Natural killer cell (primary cell): ENCODE measurements around the gene TBC1D2B. TPM values are rescaled to one million over a fixed set of nuclear protein-coding genes. Genes with fewer than 3 reads are reported as not detected.

Experiments
- ATAC-seq, 3 donors: fragments of 150-1000 bp in 2 of 3; fragments of 200-7000 bp in 1 of 3; cut with Tn5 transposase; 1 replicate in 1 of 3; 2 replicates in 2 of 3; pipeline ENCODE4 v1.10.0; 2021; ENCODE audit warnings: mild to moderate bottlenecking in 2 of 3, moderate library complexity in 2 of 3
- DNase-seq, 2 donors: peaks; one replicate each; pipeline versions ENCODE4 v3.0.0 to v3.0.0-alpha.2; 2013 to 2021; ENCODE audit warnings: mixed read lengths in 1 of 2
- H3K27ac ChIP-seq: one replicate; pipeline ENCODE4 v1.5.1; 2013; ENCODE audit warnings: mild to moderate bottlenecking, low read length
- H3K27me3 ChIP-seq: one replicate; pipeline ENCODE4 v1.6.1; 2013; ENCODE audit warnings: low read length; ENCODE audit not compliant: control insufficient read depth, insufficient read depth
- H3K36me3 ChIP-seq: one replicate; pipeline ENCODE4 v1.6.1; 2013; ENCODE audit warnings: low read length; ENCODE audit not compliant: control insufficient read depth, insufficient read depth
- H3K4me1 ChIP-seq: one replicate; pipeline ENCODE4 v1.6.1; 2013; ENCODE audit warnings: low read length; ENCODE audit not compliant: control insufficient read depth, insufficient read depth
- H3K4me3 ChIP-seq: one replicate; pipeline ENCODE4 v1.5.1; 2013; ENCODE audit warnings: low read length
- H3K9me3 ChIP-seq: one replicate; pipeline ENCODE4 v1.6.1; 2013; ENCODE audit warnings: low read length; ENCODE audit not compliant: control insufficient read depth, insufficient read depth
- H3K27ac Mint-ChIP-seq, 2 donors: one replicate each; pipeline ENCODE4 v1.8.0; 2022; ENCODE audit warnings: mild to moderate bottlenecking in 2 of 2, mixed read lengths in 2 of 2, moderate library complexity in 1 of 2
- H3K27me3 Mint-ChIP-seq, 2 donors: one replicate each; pipeline ENCODE4 v1.8.0; 2022; ENCODE audit warnings: low read depth in 2 of 2, mixed read lengths in 2 of 2
- H3K36me3 Mint-ChIP-seq: one replicate; pipeline ENCODE4 v1.8.0; 2022; ENCODE audit warnings: mixed read lengths
- H3K4me1 Mint-ChIP-seq, 2 donors: one replicate each; pipeline ENCODE4 v1.8.0; 2022; ENCODE audit warnings: mixed read lengths in 2 of 2
- H3K4me3 Mint-ChIP-seq: one replicate; pipeline ENCODE4 v1.8.0; 2022; ENCODE audit warnings: mild to moderate bottlenecking, moderate library complexity, mixed read lengths
- H3K9me3 Mint-ChIP-seq, 2 donors: one replicate each; pipeline ENCODE4 v1.8.0; 2022; ENCODE audit warnings: mixed read lengths in 2 of 2
- CTCF ChIP-seq: fragments of 200-600 bp; IDR thresholded peaks from one replicate; pipeline ENCODE4 v1.8.0; 2022; ENCODE audit warnings: antibody characterized with exemption
- WGBS: methylation state at CpG from one replicate; pipeline ENCODE4 v1.1.7; 2013; ENCODE audit warnings: missing lambda C conversion rate; ENCODE audit not compliant: insufficient coverage; 5-methylcytosine and 5-hydroxymethylcytosine counted together
- intact Hi-C: fragments of 100-400 bp; cut with micrococcal nuclease; formaldehyde crosslinking; loops from one replicate; pipeline ENCODE4 v1.14.2; 2022
- total RNA-seq, 4 donors: library from RNA; stranded (reverse); fragments of 120-200 nt in 1 of 4; gene quantifications; one replicate each; pipeline versions ENCODE4 v1.2.3 to v1.2.4, GENCODE V29; 2013 to 2022

The TBC1D2B gene
- total RNA-seq, 3 donors from 2014 or later (not counting 1 experiment from before 2014, with no cell fraction given), result 54.0 to 83.5 (median 56.7) TPM

- H3K4me3 Mint-ChIP-seq, result peak overlapping the region; percentile 79
- H3K9me3 ChIP-seq, result no peaks in the 10 kb centered on the region
- H3K27me3 Mint-ChIP-seq, result no peaks in the 10 kb centered on the region
- DNase-seq (peak in 1 of 2 donors; percentile 91), ATAC-seq (peak; percentile 15 to 42 (median 21))
- 31% methylated on average over 6 of the region's 6 CpGs for WGBS
- intact Hi-C loops, result loop anchor here (1.0 to 2.0 kb wide), 3 partner anchors 35 to 72 kb away; partner anchors contain the start of gene TBC1D2B
- H3K27me3 ChIP-seq, result no peaks in the 10 kb centered on the region
- H3K27ac ChIP-seq, result peak overlapping the region; percentile 82
- H3K36me3 Mint-ChIP-seq, result no peaks in the 10 kb centered on the region
- H3K9me3 Mint-ChIP-seq, result no peaks in the 10 kb centered on the region
- H3K36me3 ChIP-seq, result peaks cover 4% of the 10 kb centered on the region
- TF ChIP-seq CTCF, result no peak
- peaks cover 52% of the 10 kb centered on the region for H3K4me1 ChIP-seq
- peaks cover 47 to 66% of the 10 kb centered on the region in 2 donors for H3K4me1 Mint-ChIP-seq
- peak overlapping the region; percentile 92 to 96 for H3K27ac Mint-ChIP-seq
- no peak overlapping the region for H3K4me3 ChIP-seq
Measured at GRCh38 chr15:78033864-78034263, 43.6 kb downstream of the TBC1D2B start.

- Histone ChIP-seq H3K4me1 (peaks cover 40% of the 10 kb centered on the region), H3K4me3 (no peak overlapping the region), H3K36me3 (peaks cover 13% of the 10 kb centered on the region), H3K27ac (no peak overlapping the region), H3K27me3 (no peaks in the 10 kb centered on the region), H3K9me3 (no peaks in the 10 kb centered on the region)
- peaks cover 39 to 57% of the 10 kb centered on the region in 2 donors for H3K4me1 Mint-ChIP-seq
- peak overlapping the region; percentile 92 to 96 for H3K27ac Mint-ChIP-seq
- no peaks in the 10 kb centered on the region for H3K36me3 Mint-ChIP-seq
- no peak for ATAC-seq
- TF ChIP-seq CTCF, result no peak
- 57% methylated on average over 1 of the region's 4 CpGs for WGBS
- intact Hi-C loops, result no loop called here
- no peaks in the 10 kb centered on the region for H3K27me3 Mint-ChIP-seq
- no peaks in the 10 kb centered on the region for H3K9me3 Mint-ChIP-seq
- peak overlapping the region; percentile 7 for H3K4me3 Mint-ChIP-seq
- no peak for DNase-seq
Measured at GRCh38 chr15:78032671-78033070, 44.8 kb downstream of the TBC1D2B start.

GRCh38 chr15:78024883-78025282 lies 52.6 kb downstream of the TBC1D2B start:
- DNase-seq (no peak), ATAC-seq (no peak)
- H3K4me1 Mint-ChIP-seq, result no peaks in the 10 kb centered on the region
- no peak overlapping the region for H3K27ac Mint-ChIP-seq
- H3K9me3 Mint-ChIP-seq, result no peaks in the 10 kb centered on the region
- WGBS, result 92% methylated on average over 2 of the region's 2 CpGs
- Histone ChIP-seq H3K4me3 (no peak overlapping the region), H3K27me3 (no peaks in the 10 kb centered on the region), H3K27ac (no peak overlapping the region), H3K36me3 (peaks cover 51% of the 10 kb centered on the region), H3K9me3 (no peaks in the 10 kb centered on the region), H3K4me1 (no peaks in the 10 kb centered on the region)
- intact Hi-C loops, result no loop called here
- TF ChIP-seq CTCF, result no peak
- H3K27me3 Mint-ChIP-seq, result no peaks in the 10 kb centered on the region
- no peak overlapping the region for H3K4me3 Mint-ChIP-seq
- H3K36me3 Mint-ChIP-seq, result peaks cover 6% of the 10 kb centered on the region

GRCh38 chr15:78024519-78024870 lies 53.0 kb downstream of the TBC1D2B start:
- H3K4me3 ChIP-seq, result no peak overlapping the region
- no peak for ATAC-seq
- Mint-ChIP-seq H3K36me3 (peaks cover 6% of the 10 kb centered on the region), H3K27ac (no peak overlapping the region), H3K4me3 (no peak overlapping the region), H3K9me3 (no peaks in the 10 kb centered on the region), H3K27me3 (no peaks in the 10 kb centered on the region), H3K4me1 (no peaks in the 10 kb centered on the region)
- H3K27me3 ChIP-seq, result no peaks in the 10 kb centered on the region
- intact Hi-C loops, result no loop called here
- no peak for TF ChIP-seq CTCF
- peaks cover 49% of the 10 kb centered on the region for H3K36me3 ChIP-seq
- H3K9me3 ChIP-seq, result no peaks in the 10 kb centered on the region
- 100% methylated on average over 1 of the region's 2 CpGs for WGBS
- DNase-seq, result no peak
- no peak overlapping the region for H3K27ac ChIP-seq
- peaks cover under 1% of the 10 kb centered on the region for H3K4me1 ChIP-seq
